Liver (tissue), 2 donors: ENCODE results near the gene PRKACG.

Source experiments
- CTCF ChIP-seq: fragments of 150-350 bp; IDR thresholded peaks from 2 replicates; pipeline ENCODE4 v1.5.1; 2017; ENCODE audit warnings: improper control_type of control experiment, low read depth, low read length; ENCODE audit not compliant: missing input control
- FOXA1 ChIP-seq: IDR thresholded peaks from 2 replicates; pipeline ENCODE4 v1.6.1; 2016; ENCODE audit warnings: antibody characterized with exemption
- MAX ChIP-seq: IDR thresholded peaks from 2 replicates; pipeline ENCODE4 v1.6.1; 2016; ENCODE audit warnings: antibody characterized with exemption
- donor health status: healthy.

DNA sequence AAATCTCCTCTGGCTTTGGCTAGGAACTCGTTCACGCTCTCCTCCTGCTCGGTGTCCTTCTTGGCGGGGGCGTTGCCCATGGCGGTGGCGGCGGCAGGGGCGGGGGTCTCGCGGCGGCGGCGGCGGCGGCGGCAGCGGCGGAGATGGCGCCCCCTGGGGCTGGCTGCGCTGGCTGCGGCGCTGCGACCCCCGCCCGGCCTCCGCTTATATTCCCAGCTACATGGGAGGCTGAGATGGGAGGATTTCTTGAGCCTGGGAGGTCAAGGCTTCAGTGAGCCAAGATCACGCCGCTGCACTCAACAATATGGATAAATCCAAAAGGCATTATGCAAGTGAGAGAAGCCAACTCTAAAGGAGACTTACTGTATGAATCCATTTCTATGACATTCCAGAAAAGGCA lies at the start of gene PRKACG:
- TF ChIP-seq FOXA1, result no peak
- TF ChIP-seq CTCF, result no peak
- no peak for TF ChIP-seq MAX
